ENCODE measurements around the gene HNRNPH1. TPM values are rescaled to one million over a fixed set of nuclear protein-coding genes. Genes with fewer than 3 reads are reported as not detected.

The HNRNPH1 gene
- total and polyA plus RNA-seq, 9 donors: 243 to 679 (median 513) TPM

DNA sequence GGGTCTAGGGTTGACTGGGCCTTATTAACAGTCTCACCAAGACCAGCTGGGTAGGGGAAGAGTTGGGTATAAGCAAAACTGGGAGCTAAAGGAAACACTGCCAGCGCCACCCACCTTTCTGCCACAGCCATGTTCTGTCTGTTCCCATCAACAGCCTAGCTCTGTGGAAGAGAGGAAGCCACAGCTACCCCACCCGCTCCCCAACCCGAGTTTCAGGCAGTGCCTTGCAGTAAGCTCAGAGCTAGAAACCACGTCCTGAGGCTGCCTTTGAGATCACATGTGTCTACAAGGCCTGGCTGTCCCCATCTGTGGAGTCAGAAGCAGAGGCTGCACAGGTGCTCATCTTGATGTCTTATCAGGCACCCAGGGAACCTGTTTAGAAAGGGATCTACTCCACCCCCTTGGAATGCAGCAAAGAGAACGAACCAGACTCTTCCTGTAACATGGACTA lies 15.3 kb downstream of the HNRNPH1 start:
- no peak overlapping the region for H3K4me3 ChIP-seq
- H3K27me3 ChIP-seq: no peaks in the 10 kb centered on the region
- H3K27ac ChIP-seq: no peak overlapping the region
- H3K4me1 ChIP-seq (ENCODE audit: insufficient read depth): no peaks in the 10 kb centered on the region
- no peaks in the 10 kb centered on the region for H3K9me3 ChIP-seq
- intact Hi-C loops (cut with DNase I): no loop called here
- 58 to 63% (median 61%) methylated on average over 5 of the region's 5 CpGs for WGBS, 3 donors
- TF ChIP-seq POLR2A (IDR thresholded peaks at IDR 0.05) (no peak), EP300 (IDR thresholded peaks at IDR 0.05) (no peak)
- TF ChIP-seq, protein P1, sequence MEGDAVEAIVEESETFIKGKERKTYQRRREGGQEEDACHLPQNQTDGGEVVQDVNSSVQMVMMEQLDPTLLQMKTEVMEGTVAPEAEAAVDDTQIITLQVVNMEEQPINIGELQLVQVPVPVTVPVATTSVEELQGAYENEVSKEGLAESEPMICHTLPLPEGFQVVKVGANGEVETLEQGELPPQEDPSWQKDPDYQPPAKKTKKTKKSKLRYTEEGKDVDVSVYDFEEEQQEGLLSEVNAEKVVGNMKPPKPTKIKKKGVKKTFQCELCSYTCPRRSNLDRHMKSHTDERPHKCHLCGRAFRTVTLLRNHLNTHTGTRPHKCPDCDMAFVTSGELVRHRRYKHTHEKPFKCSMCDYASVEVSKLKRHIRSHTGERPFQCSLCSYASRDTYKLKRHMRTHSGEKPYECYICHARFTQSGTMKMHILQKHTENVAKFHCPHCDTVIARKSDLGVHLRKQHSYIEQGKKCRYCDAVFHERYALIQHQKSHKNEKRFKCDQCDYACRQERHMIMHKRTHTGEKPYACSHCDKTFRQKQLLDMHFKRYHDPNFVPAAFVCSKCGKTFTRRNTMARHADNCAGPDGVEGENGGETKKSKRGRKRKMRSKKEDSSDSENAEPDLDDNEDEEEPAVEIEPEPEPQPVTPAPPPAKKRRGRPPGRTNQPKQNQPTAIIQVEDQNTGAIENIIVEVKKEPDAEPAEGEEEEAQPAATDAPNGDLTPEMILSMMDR (IDR thresholded peaks at IDR 0.05): no peak
- H3K36me3 ChIP-seq: no peaks in the 10 kb centered on the region
- DNase-seq: peak in 1 of 5 donors; percentile 40

DNA sequence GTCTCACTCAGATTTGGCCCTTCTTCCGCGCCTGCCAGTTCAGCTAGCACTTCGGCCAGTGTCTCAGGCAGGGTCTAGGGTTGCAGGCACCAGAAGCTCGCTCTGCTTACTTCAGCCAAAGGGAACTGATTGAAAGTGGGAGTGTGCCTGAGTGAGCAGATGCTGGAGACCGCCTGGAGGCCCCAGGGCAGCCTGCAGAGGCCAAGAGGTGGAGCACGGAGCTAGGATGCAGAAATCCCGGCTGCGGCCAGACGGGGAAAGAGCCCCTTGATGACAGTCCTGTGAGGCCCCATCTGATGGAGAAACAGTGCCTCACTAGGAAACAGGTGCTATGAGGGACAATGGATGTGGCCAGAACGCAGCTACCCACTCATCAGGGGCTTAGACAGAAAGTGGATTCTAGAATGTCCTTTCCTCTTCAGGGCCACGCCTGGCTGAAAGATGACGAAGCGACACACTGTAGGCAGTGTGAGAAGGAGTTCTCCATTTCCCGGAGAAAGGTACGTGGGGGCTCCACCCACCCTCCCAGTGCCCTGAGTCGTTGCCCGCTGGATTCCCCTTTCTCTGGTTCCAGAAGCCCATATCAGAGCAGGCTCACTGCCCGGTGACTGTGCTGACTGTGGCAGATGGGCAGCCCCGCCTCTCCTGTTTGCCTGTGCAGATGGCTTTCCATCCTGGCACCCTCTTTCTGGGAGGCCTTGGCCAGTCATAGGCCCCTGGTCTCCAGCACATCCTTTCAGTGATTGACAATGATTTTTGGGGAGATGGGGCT lies 16.1 kb downstream of the HNRNPH1 start:
- no peaks in the 10 kb centered on the region for H3K9me3 ChIP-seq
- WGBS, 3 donors: 63 to 72% (median 67%) methylated on average over 19 of the region's 19 CpGs
- H3K4me1 ChIP-seq (ENCODE audit: insufficient read depth): no peaks in the 10 kb centered on the region
- H3K4me3 ChIP-seq: no peak overlapping the region
- no peaks in the 10 kb centered on the region for H3K27me3 ChIP-seq
- DNase-seq: peak in 1 of 5 donors; percentile 46
- no peak overlapping the region for H3K27ac ChIP-seq
- TF ChIP-seq EP300 (IDR thresholded peaks at IDR 0.05): no peak
- TF ChIP-seq, protein P1 (IDR thresholded peaks at IDR 0.05): no peak
- TF ChIP-seq POLR2A (IDR thresholded peaks at IDR 0.05): no peak
- H3K36me3 ChIP-seq: no peaks in the 10 kb centered on the region
- intact Hi-C loops (cut with DNase I): no loop called here

DNA sequence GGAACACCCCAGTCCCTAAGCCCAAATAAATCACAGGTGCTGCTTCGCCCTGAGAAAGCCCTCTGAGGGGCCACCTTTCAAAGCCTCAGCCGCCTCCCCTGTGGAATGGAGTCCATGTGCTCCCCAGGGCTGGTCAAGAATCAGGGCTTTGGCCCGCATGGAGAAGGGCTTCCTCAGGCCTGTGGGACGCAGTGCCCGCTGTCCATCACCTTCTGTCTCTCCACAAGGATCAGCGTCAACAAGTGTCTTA lies 16.6 kb downstream of the HNRNPH1 start:
- intact Hi-C loops (cut with DNase I): no loop called here
- Histone ChIP-seq H3K27me3 (no peaks in the 10 kb centered on the region), H3K27ac (no peak overlapping the region), H3K9me3 (no peaks in the 10 kb centered on the region), H3K4me3 (no peak overlapping the region), H3K36me3 (no peaks in the 10 kb centered on the region), H3K4me1 (ENCODE audit: insufficient read depth) (no peaks in the 10 kb centered on the region)
- 87 to 95% (median 90%) methylated on average over 6 of the region's 6 CpGs for WGBS, 3 donors
- TF ChIP-seq POLR2A (IDR thresholded peaks at IDR 0.05) (no peak), EP300 (IDR thresholded peaks at IDR 0.05) (no peak)
- TF ChIP-seq, protein P1 (IDR thresholded peaks at IDR 0.05): no peak
- no peak for DNase-seq

GRCh38 chr5:179606071-179606909 lies 17.2 kb downstream of the HNRNPH1 start:
- WGBS, 3 donors: 73 to 79% (median 73%) methylated on average over 21 of the region's 21 CpGs
- Histone ChIP-seq H3K4me1 (ENCODE audit: insufficient read depth) (no peaks in the 10 kb centered on the region), H3K9me3 (no peaks in the 10 kb centered on the region), H3K27ac (no peak overlapping the region), H3K27me3 (no peaks in the 10 kb centered on the region), H3K36me3 (no peaks in the 10 kb centered on the region), H3K4me3 (no peak overlapping the region)
- intact Hi-C loops (cut with DNase I): no loop called here
- no peak for TF ChIP-seq EP300 (IDR thresholded peaks at IDR 0.05)
- TF ChIP-seq, protein P1 (IDR thresholded peaks at IDR 0.05): no peak
- TF ChIP-seq POLR2A (IDR thresholded peaks at IDR 0.05): no peak
- DNase-seq: peak in 1 of 5 donors; percentile 40
